ENCODE measurements around the gene PLCL1.

DNA sequence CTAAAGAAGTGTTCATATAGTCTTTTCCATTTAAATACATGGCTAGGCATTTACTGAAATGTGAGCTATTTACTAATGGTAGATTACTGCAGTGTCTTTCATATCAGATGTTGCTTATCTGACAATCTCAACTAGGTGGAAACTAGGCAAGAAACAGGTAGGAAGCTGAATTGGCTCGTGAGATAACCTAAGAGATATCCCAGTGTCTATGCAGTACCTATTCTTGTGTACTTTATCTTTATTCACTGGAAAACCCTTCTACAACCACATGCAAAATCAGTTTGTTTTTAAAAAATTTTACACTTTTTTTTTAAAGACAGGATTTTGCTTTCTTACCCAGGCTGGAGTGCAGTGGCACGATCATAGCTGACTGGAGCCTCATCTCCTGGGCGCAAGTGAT lies 63.8 kb downstream of the PLCL1 start:
- TF ChIP-seq, protein P1, sequence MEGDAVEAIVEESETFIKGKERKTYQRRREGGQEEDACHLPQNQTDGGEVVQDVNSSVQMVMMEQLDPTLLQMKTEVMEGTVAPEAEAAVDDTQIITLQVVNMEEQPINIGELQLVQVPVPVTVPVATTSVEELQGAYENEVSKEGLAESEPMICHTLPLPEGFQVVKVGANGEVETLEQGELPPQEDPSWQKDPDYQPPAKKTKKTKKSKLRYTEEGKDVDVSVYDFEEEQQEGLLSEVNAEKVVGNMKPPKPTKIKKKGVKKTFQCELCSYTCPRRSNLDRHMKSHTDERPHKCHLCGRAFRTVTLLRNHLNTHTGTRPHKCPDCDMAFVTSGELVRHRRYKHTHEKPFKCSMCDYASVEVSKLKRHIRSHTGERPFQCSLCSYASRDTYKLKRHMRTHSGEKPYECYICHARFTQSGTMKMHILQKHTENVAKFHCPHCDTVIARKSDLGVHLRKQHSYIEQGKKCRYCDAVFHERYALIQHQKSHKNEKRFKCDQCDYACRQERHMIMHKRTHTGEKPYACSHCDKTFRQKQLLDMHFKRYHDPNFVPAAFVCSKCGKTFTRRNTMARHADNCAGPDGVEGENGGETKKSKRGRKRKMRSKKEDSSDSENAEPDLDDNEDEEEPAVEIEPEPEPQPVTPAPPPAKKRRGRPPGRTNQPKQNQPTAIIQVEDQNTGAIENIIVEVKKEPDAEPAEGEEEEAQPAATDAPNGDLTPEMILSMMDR (IDR thresholded peaks at IDR 0.05), result no peak
- TF ChIP-seq POLR2A (IDR thresholded peaks at IDR 0.05), result no peak
